NT2/D1 (cell line): ENCODE measurements around the gene KRT80.

Source experiments
- DNase-seq: peaks from one replicate; pipeline ENCODE4 v3.0.0-alpha.2; 2011; ENCODE audit warnings: low read depth, low spot score
- H3K27me3 ChIP-seq: 2 replicates; pipeline ENCODE4 v1.6.0; 2011; ENCODE audit warnings: mild to moderate bottlenecking; ENCODE audit not compliant: insufficient read length, insufficient read depth
- H3K36me3 ChIP-seq: 2 replicates; pipeline ENCODE4 v1.6.1; 2011; ENCODE audit warnings: mild to moderate bottlenecking, low read length, mixed read lengths; ENCODE audit not compliant: insufficient read depth, insufficient read length
- H3K4me1 ChIP-seq: 2 replicates; pipeline ENCODE4 v1.5.1; 2011; ENCODE audit not compliant: insufficient read depth, insufficient read length
- H3K4me3 ChIP-seq: 2 replicates; pipeline ENCODE4 v1.5.1; 2011; ENCODE audit warnings: low read depth; ENCODE audit not compliant: insufficient read length
- H3K9ac ChIP-seq: 2 replicates; pipeline ENCODE4 v1.6.0; 2011; ENCODE audit warnings: low read depth; ENCODE audit not compliant: insufficient read length
- H3K9me3 ChIP-seq: 2 replicates; pipeline ENCODE4 v1.5.1; 2011; ENCODE audit warnings: mild to moderate bottlenecking, low read length; ENCODE audit not compliant: insufficient read depth
- SUZ12 ChIP-seq: IDR thresholded peaks from 2 replicates; pipeline ENCODE4 v1.6.1; 2011; ENCODE audit not compliant: insufficient read length, insufficient read depth; ENCODE audit errors: extremely low read depth
- YY1 ChIP-seq: IDR thresholded peaks from 2 replicates; pipeline ENCODE4 v1.6.1; 2011; ENCODE audit not compliant: insufficient read length, insufficient read depth
- ZNF274 ChIP-seq: IDR thresholded peaks from 2 replicates; pipeline ENCODE4 v1.6.1; 2011; ENCODE audit warnings: mild to moderate bottlenecking, low read depth, low read length

The KRT80 gene

DNA sequence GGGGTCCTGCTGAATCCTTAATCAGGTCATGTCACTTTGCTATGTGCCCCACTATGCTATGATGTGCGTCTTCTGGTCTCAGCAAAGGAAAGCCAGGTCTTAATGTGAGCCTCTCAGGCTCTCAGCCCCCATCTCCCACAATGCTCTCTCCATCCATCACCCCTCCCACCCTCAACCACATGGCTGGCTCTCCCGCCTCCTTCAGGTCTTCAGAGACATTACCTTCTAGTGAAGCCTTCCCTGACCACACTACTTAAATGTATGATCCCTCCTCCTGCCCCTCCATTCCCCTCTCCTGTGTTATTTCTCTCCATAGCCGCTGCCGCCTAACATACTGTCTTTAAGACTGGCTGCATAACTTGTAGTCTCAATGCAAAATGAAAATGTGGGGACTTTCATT, 50.5 kb downstream of the KRT80 start:
- Histone ChIP-seq H3K9me3 (no peaks in the 10 kb centered on the region), H3K4me1 (peaks cover 28% of the 10 kb centered on the region), H3K36me3 (no peaks in the 10 kb centered on the region), H3K4me3 (no peak overlapping the region), H3K27me3 (no peaks in the 10 kb centered on the region), H3K9ac (no peak overlapping the region)
- TF ChIP-seq YY1 (no peak), SUZ12 (no peak), ZNF274 (no peak)
- no peak for DNase-seq

GRCh38 chr12:52139579-52140062, 52.2 kb downstream of the KRT80 start:
- Histone ChIP-seq H3K4me3 (no peak overlapping the region), H3K36me3 (no peaks in the 10 kb centered on the region), H3K9ac (no peak overlapping the region), H3K27me3 (no peaks in the 10 kb centered on the region), H3K4me1 (peaks cover 17% of the 10 kb centered on the region), H3K9me3 (no peaks in the 10 kb centered on the region)
- TF ChIP-seq ZNF274 (no peak), SUZ12 (no peak), YY1 (no peak)
- DNase-seq, result no peak

DNA sequence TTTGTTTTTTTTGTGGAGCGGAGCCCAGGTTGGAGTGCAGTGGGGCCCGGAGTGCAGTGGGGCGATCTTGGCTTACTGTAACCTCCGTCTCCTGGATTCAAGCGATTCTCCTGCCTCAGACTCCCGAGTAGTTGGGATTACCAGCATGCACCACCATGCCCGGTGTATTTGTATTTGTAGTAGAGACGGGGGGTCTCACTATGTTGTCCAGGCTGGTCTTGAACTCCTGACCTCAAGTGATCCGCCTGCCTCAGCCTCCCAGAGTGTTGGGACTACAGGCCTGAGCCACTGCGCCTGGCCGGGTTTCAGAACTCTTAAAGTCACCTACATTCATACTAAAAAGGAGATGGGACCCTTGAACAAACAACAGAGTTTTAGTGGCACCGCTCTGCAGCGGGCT, 52.7 kb downstream of the KRT80 start:
- peaks cover 13% of the 10 kb centered on the region for H3K4me1 ChIP-seq
- H3K27me3 ChIP-seq, result no peaks in the 10 kb centered on the region
- TF ChIP-seq SUZ12 (no peak), ZNF274 (no peak), YY1 (no peak)
- no peak overlapping the region for H3K4me3 ChIP-seq
- H3K36me3 ChIP-seq, result no peaks in the 10 kb centered on the region
- no peaks in the 10 kb centered on the region for H3K9me3 ChIP-seq
- no peak for DNase-seq
- H3K9ac ChIP-seq, result no peak overlapping the region

GRCh38 chr12:52137746-52138145, 54.1 kb downstream of the KRT80 start:
- Histone ChIP-seq H3K4me1 (peaks cover 3% of the 10 kb centered on the region), H3K4me3 (no peak overlapping the region), H3K9me3 (no peaks in the 10 kb centered on the region), H3K9ac (no peak overlapping the region), H3K27me3 (no peaks in the 10 kb centered on the region), H3K36me3 (no peaks in the 10 kb centered on the region)
- TF ChIP-seq SUZ12 (no peak), ZNF274 (no peak), YY1 (no peak)
- DNase-seq, result no peak

DNA sequence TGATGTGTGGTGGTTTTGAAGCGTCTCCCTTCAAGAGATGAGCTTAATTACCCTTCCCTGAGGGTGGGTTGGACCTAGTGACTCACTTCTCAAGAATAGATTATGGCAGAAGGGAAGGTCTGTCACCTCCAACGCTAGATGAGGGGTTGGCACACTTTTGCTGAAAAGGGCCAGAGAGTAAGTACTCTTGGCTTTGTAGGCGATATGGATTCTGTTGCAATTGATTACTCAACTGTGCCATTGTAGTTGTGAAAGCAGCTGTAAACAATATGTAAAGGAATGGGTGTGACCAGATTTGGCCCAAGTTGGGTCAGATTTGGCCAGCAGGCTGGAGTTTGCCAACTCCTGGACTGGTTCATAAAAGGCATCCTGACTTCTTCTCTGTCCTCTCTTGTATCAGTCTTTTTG, 59.1 kb downstream of the KRT80 start:
- H3K9me3 ChIP-seq, result no peaks in the 10 kb centered on the region
- no peaks in the 10 kb centered on the region for H3K36me3 ChIP-seq
- no peak overlapping the region for H3K4me3 ChIP-seq
- no peak for DNase-seq
- no peak overlapping the region for H3K9ac ChIP-seq
- no peaks in the 10 kb centered on the region for H3K27me3 ChIP-seq
- no peak for TF ChIP-seq YY1
- TF ChIP-seq ZNF274, result no peak
- TF ChIP-seq SUZ12, result no peak
- peaks cover 2% of the 10 kb centered on the region for H3K4me1 ChIP-seq

DNA sequence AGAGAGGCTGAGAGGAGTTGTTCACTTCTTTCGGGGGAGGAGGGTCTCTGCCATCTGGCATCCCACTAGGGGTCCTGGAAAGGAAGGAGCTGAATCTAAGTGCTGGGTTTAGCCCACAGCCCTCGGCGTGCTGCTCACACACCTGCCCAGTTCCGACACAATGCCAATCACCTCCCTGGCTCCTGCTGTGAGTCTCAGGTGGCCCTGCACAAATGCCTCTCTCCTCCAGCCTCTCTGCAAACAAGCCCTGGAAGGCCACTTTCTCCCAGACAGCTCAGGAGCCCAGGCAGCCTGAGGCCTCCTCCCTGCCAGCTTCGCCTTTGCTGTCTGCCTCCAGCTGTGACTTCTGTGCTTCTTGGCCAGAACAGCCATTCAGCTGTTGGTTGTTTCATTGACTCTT, 61.1 kb downstream of the KRT80 start:
- Histone ChIP-seq H3K27me3 (no peaks in the 10 kb centered on the region), H3K9me3 (no peaks in the 10 kb centered on the region), H3K4me3 (no peak overlapping the region), H3K4me1 (peaks cover 18% of the 10 kb centered on the region), H3K36me3 (no peaks in the 10 kb centered on the region), H3K9ac (no peak overlapping the region)
- no peak for TF ChIP-seq ZNF274
- no peak for TF ChIP-seq YY1
- TF ChIP-seq SUZ12, result no peak
- no peak for DNase-seq

DNA sequence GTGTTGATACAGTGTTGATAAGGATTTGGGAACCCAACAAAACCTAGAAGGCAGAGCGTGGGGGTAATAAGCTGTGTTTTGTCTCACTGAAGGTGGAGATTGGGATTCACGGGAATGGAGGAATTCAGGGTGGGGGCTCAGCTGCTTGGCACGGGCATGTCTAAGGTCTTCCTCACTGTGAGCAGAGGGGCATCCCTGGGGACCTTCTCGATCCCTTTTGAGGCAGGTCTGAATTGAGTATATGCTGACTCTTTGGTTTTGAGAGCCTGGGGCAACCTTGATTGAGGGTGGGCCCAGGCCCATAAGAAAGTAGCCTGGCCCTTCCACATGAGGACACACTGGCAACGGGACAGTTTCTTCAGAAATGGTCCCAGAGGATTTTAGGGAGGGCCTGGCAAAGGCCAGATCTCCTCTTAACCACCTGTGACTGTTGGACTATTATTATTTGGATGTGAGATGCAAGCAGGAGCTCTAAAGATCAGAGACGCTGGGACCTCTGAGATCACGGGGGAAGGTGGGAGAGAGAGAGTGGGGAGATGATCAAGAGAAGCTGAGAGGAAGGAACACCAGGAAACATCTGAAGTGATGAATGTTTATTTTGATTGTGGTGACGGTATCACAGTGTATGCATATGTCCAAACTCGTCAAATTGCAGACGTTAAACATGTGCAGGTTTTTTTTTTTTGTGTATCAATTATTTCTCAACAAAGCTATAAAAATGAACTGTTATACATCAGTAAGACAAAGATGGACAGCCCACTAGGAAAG, 63.9 kb downstream of the KRT80 start:
- no peaks in the 10 kb centered on the region for H3K27me3 ChIP-seq
- no peak overlapping the region for H3K4me3 ChIP-seq
- peaks cover 35% of the 10 kb centered on the region for H3K4me1 ChIP-seq
- H3K9me3 ChIP-seq, result no peaks in the 10 kb centered on the region
- no peak for DNase-seq
- H3K36me3 ChIP-seq, result no peaks in the 10 kb centered on the region
- H3K9ac ChIP-seq, result no peak overlapping the region
- TF ChIP-seq YY1 (no peak), SUZ12 (no peak), ZNF274 (no peak)
